Measurements from ENCODE around the gene SFXN1. TPM values are rescaled to one million over a fixed set of nuclear protein-coding genes. Genes with fewer than 3 reads are reported as not detected.
"Not testable (repeated sequence)": the region's sequence is repeated elsewhere in the genome, so short reads cannot be mapped to it uniquely, and the experiment has no call there.

SFXN1 gene
- total RNA-seq, 1 donor = 40.9 TPM

- Histone ChIP-seq H2AFZ (ENCODE audit: low read length) (no peak overlapping the region), H4K20me1 (ENCODE audit: insufficient read depth, low read length) (no peaks in the 10 kb centered on the region), H3K79me2 (ENCODE audit: insufficient read depth, low read length) (no peaks in the 10 kb centered on the region), H3K4me2 (ENCODE audit: insufficient read depth, low read length) (no peak overlapping the region), H3K4me3 (ENCODE audit: insufficient read depth, low read length) (no peak overlapping the region), H3K27ac (ENCODE audit: low read depth, low read length) (no peak overlapping the region), H3K27me3 (ENCODE audit: insufficient read depth, low read length) (peaks cover 10% of the 10 kb centered on the region), H3K36me3 (ENCODE audit: insufficient read depth, low read length) (no peaks in the 10 kb centered on the region), H3K4me1 (ENCODE audit: insufficient read depth, low read length) (no peaks in the 10 kb centered on the region), H3K9me3 (ENCODE audit: low read depth, low read length) (no peaks in the 10 kb centered on the region)
- no peak for TF ChIP-seq CTCF (IDR thresholded peaks at IDR 0.05; ENCODE audit: extremely low read depth, low read depth, low read length)
- DNase-seq (ENCODE audit: insufficient read length, low spot score, missing footprints) = no peak
Measured at GRCh38 chr5:175447571-175447970, 30.8 kb upstream of the SFXN1 start.

- no peak overlapping the region for H3K4me3 ChIP-seq (ENCODE audit: insufficient read depth, low read length)
- no peaks in the 10 kb centered on the region for H3K9me3 ChIP-seq (ENCODE audit: low read depth, low read length)
- H3K27me3 ChIP-seq (ENCODE audit: insufficient read depth, low read length) = peaks cover 9% of the 10 kb centered on the region
- no peak overlapping the region for H2AFZ ChIP-seq (ENCODE audit: low read length)
- no peak for DNase-seq (ENCODE audit: insufficient read length, low spot score, missing footprints)
- H3K4me1 ChIP-seq (ENCODE audit: insufficient read depth, low read length) = no peaks in the 10 kb centered on the region
- H3K79me2 ChIP-seq (ENCODE audit: insufficient read depth, low read length) = no peaks in the 10 kb centered on the region
- H4K20me1 ChIP-seq (ENCODE audit: insufficient read depth, low read length) = no peaks in the 10 kb centered on the region
- H3K27ac ChIP-seq (ENCODE audit: low read depth, low read length) = no peak overlapping the region
- no peak overlapping the region for H3K4me2 ChIP-seq (ENCODE audit: insufficient read depth, low read length)
- TF ChIP-seq CTCF (IDR thresholded peaks at IDR 0.05; ENCODE audit: extremely low read depth, low read depth, low read length) = no peak
- no peaks in the 10 kb centered on the region for H3K36me3 ChIP-seq (ENCODE audit: insufficient read depth, low read length)
Measured at GRCh38 chr5:175448276-175448675, 30.1 kb upstream of the SFXN1 start.

GRCh38 chr5:175452166-175452565, 26.2 kb upstream of the SFXN1 start:
- no peaks in the 10 kb centered on the region for H3K79me2 ChIP-seq (ENCODE audit: insufficient read depth, low read length)
- H3K27ac ChIP-seq (ENCODE audit: low read depth, low read length) = no peak overlapping the region
- TF ChIP-seq CTCF (IDR thresholded peaks at IDR 0.05; ENCODE audit: extremely low read depth, low read depth, low read length) = no peak
- H3K27me3 ChIP-seq (ENCODE audit: insufficient read depth, low read length) = peaks cover 2% of the 10 kb centered on the region
- H3K9me3 ChIP-seq (ENCODE audit: low read depth, low read length) = no peaks in the 10 kb centered on the region
- DNase-seq (ENCODE audit: insufficient read length, low spot score, missing footprints) = no peak
- H3K4me1 ChIP-seq (ENCODE audit: insufficient read depth, low read length) = no peaks in the 10 kb centered on the region
- H3K36me3 ChIP-seq (ENCODE audit: insufficient read depth, low read length) = no peaks in the 10 kb centered on the region
- H2AFZ ChIP-seq (ENCODE audit: low read length) = no peak overlapping the region
- no peaks in the 10 kb centered on the region for H4K20me1 ChIP-seq (ENCODE audit: insufficient read depth, low read length)
- H3K4me2 ChIP-seq (ENCODE audit: insufficient read depth, low read length) = no peak overlapping the region
- no peak overlapping the region for H3K4me3 ChIP-seq (ENCODE audit: insufficient read depth, low read length)

- not testable (repeated sequence) for H3K79me2 ChIP-seq (ENCODE audit: insufficient read depth, low read length); H3K36me3 ChIP-seq (ENCODE audit: insufficient read depth, low read length); DNase-seq (ENCODE audit: insufficient read length, low spot score, missing footprints); H3K4me1 ChIP-seq (ENCODE audit: insufficient read depth, low read length); H3K27ac ChIP-seq (ENCODE audit: low read depth, low read length); H3K27me3 ChIP-seq (ENCODE audit: insufficient read depth, low read length); H3K9me3 ChIP-seq (ENCODE audit: low read depth, low read length); H4K20me1 ChIP-seq (ENCODE audit: insufficient read depth, low read length); H3K4me2 ChIP-seq (ENCODE audit: insufficient read depth, low read length); H2AFZ ChIP-seq (ENCODE audit: low read length); H3K4me3 ChIP-seq (ENCODE audit: insufficient read depth, low read length)
Measured at GRCh38 chr5:175454338-175454737, 24.0 kb upstream of the SFXN1 start.

Data from osteoblast (primary cell).